ENCODE data around the gene SNF8. TPM values are rescaled to one million over a fixed set of nuclear protein-coding genes. Genes with fewer than 3 reads are reported as not detected.
"Not testable (repeated sequence)": the region's sequence is repeated elsewhere in the genome, so short reads cannot be mapped to it uniquely, and the experiment has no call there.

The SNF8 gene
- total RNA-seq, 1 donor from 2014 or later, result 168 TPM

DNA sequence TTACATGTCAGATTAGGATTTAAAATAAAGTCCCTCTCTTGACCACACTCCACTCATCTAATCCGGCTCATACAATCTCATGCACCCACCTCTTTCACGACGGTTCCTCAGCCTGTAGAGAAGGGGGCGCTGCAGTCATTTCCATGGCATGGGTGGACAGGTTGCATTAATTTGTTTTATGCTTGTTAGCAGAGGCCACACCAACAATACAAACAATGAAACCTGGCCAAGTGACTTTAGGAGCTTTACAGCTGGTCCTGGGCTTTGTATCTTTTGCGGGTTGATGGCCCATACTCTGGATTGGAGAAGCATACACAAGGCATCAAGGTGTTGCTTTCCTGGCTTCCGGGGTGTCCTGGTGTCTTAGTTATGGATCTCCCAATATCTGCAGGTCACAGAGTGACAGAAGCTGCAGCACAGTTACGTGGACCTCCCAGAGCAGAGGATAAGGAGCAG, 9.7 kb upstream of the SNF8 start:
- Histone ChIP-seq H3K27me3 (ENCODE audit: insufficient read depth, low read length) (no peaks in the 10 kb centered on the region), H4K20me1 (ENCODE audit: insufficient read depth, low read length) (no peaks in the 10 kb centered on the region), H3K27ac (ENCODE audit: low read depth, low read length) (no peak overlapping the region), H3K9ac (ENCODE audit: low read length) (no peak overlapping the region), H3K79me2 (ENCODE audit: insufficient read depth, low read length) (no peaks in the 10 kb centered on the region), H3K9me3 (ENCODE audit: insufficient read depth, low read depth, low read length) (no peaks in the 10 kb centered on the region), H3K4me2 (ENCODE audit: low read length) (no peak overlapping the region), H3K4me3 (ENCODE audit: insufficient read depth, low read depth, low read length) (no peak overlapping the region), H2AFZ (ENCODE audit: low read depth, low read length) (no peak overlapping the region), H3K36me3 (ENCODE audit: insufficient read depth, low read length) (no peaks in the 10 kb centered on the region), H3K4me1 (ENCODE audit: insufficient read depth, low read length) (no peaks in the 10 kb centered on the region)
- DNase-seq (ENCODE audit: low read depth) (no peak), FAIRE-seq (no peak)
- H3K4me1 Mint-ChIP-seq (ENCODE audit: low read depth, unreplicated experiment), result peaks cover 4% of the 10 kb centered on the region
- H3K9me3 Mint-ChIP-seq (ENCODE audit: unreplicated experiment), result no peaks in the 10 kb centered on the region
- H3K27ac Mint-ChIP-seq (ENCODE audit: unreplicated experiment), result no peak overlapping the region
- no peaks in the 10 kb centered on the region for H3K27me3 Mint-ChIP-seq (ENCODE audit: low read depth, unreplicated experiment)
- no peak for TF ChIP-seq EZH2 (IDR thresholded peaks at IDR 0.05; ENCODE audit: insufficient read depth, low read length)
- TF ChIP-seq, protein P1, sequence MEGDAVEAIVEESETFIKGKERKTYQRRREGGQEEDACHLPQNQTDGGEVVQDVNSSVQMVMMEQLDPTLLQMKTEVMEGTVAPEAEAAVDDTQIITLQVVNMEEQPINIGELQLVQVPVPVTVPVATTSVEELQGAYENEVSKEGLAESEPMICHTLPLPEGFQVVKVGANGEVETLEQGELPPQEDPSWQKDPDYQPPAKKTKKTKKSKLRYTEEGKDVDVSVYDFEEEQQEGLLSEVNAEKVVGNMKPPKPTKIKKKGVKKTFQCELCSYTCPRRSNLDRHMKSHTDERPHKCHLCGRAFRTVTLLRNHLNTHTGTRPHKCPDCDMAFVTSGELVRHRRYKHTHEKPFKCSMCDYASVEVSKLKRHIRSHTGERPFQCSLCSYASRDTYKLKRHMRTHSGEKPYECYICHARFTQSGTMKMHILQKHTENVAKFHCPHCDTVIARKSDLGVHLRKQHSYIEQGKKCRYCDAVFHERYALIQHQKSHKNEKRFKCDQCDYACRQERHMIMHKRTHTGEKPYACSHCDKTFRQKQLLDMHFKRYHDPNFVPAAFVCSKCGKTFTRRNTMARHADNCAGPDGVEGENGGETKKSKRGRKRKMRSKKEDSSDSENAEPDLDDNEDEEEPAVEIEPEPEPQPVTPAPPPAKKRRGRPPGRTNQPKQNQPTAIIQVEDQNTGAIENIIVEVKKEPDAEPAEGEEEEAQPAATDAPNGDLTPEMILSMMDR (IDR thresholded peaks at IDR 0.05; ENCODE audit: insufficient read depth, low read depth, low read length), result peak; percentile 45
- H3K4me3 Mint-ChIP-seq (ENCODE audit: unreplicated experiment), result no peak overlapping the region
- H3K36me3 Mint-ChIP-seq (ENCODE audit: low read depth, unreplicated experiment), result no peaks in the 10 kb centered on the region

DNA sequence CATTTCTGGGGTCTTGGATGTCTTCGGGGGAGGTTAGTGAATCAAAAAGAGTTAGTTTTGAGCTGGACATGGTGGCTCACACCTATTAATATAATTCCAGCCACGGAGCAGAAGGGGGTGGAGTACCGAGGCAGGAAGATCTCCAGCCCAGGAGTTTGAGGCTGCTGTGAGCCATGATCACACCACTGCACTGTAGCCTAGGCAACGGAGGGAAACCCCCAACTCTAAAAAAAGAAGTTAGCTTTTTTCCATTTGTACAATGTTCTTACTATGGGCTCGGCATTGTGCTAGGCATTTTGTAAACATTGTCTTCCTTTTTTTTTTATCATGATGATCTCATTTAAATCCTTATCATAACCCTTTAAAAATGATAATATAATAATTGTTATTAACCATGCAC, 8.3 kb upstream of the SNF8 start:
- Mint-ChIP-seq H3K27ac (ENCODE audit: unreplicated experiment) (peak overlapping the region; percentile 1), H3K27me3 (ENCODE audit: low read depth, unreplicated experiment) (no peaks in the 10 kb centered on the region), H3K9me3 (ENCODE audit: unreplicated experiment) (no peaks in the 10 kb centered on the region), H3K36me3 (ENCODE audit: low read depth, unreplicated experiment) (no peaks in the 10 kb centered on the region), H3K4me1 (ENCODE audit: low read depth, unreplicated experiment) (peaks cover 4% of the 10 kb centered on the region), H3K4me3 (ENCODE audit: unreplicated experiment) (no peak overlapping the region)
- Histone ChIP-seq H3K36me3 (ENCODE audit: insufficient read depth, low read length) (no peaks in the 10 kb centered on the region), H3K27me3 (ENCODE audit: insufficient read depth, low read length) (no peaks in the 10 kb centered on the region), H3K4me2 (ENCODE audit: low read length) (peak overlapping the region; percentile 30), H3K9me3 (ENCODE audit: insufficient read depth, low read depth, low read length) (no peaks in the 10 kb centered on the region), H3K27ac (ENCODE audit: low read depth, low read length) (no peak overlapping the region), H3K9ac (ENCODE audit: low read length) (no peak overlapping the region), H3K4me1 (ENCODE audit: insufficient read depth, low read length) (no peaks in the 10 kb centered on the region), H2AFZ (ENCODE audit: low read depth, low read length) (peak overlapping the region; percentile 18), H3K79me2 (ENCODE audit: insufficient read depth, low read length) (no peaks in the 10 kb centered on the region), H4K20me1 (ENCODE audit: insufficient read depth, low read length) (no peaks in the 10 kb centered on the region), H3K4me3 (ENCODE audit: insufficient read depth, low read depth, low read length) (no peak overlapping the region)
- FAIRE-seq, result no peak
- TF ChIP-seq, protein P1 (IDR thresholded peaks at IDR 0.05; ENCODE audit: insufficient read depth, low read depth, low read length), result no peak
- no peak for TF ChIP-seq EZH2 (IDR thresholded peaks at IDR 0.05; ENCODE audit: insufficient read depth, low read length)
- no peak for DNase-seq (ENCODE audit: low read depth)

DNA sequence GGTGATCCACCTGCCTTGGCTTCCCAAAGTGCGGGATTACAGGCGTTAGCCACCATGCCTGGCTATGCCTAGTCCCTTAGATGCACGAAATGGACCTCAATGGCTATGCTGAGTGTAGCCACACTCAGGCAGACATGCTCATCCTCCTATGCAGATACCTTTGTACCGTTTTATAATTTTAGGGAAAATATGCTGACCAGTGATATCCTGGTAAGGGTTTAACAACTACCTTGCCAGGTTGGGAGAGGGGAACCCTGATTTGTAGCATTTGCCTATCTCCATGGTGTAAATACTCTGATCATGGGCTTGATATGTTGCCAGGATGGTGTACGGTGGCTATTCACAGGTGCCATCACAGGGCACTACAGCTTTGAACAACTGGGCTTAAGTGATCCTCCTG, 6.9 kb upstream of the SNF8 start:
- Histone ChIP-seq H3K9ac (ENCODE audit: low read length) (no peak overlapping the region), H3K4me1 (ENCODE audit: insufficient read depth, low read length) (no peaks in the 10 kb centered on the region), H4K20me1 (ENCODE audit: insufficient read depth, low read length) (no peaks in the 10 kb centered on the region), H2AFZ (ENCODE audit: low read depth, low read length) (no peak overlapping the region), H3K79me2 (ENCODE audit: insufficient read depth, low read length) (no peaks in the 10 kb centered on the region), H3K27me3 (ENCODE audit: insufficient read depth, low read length) (no peaks in the 10 kb centered on the region), H3K4me2 (ENCODE audit: low read length) (no peak overlapping the region), H3K27ac (ENCODE audit: low read depth, low read length) (no peak overlapping the region), H3K9me3 (ENCODE audit: insufficient read depth, low read depth, low read length) (no peaks in the 10 kb centered on the region), H3K4me3 (ENCODE audit: insufficient read depth, low read depth, low read length) (no peak overlapping the region), H3K36me3 (ENCODE audit: insufficient read depth, low read length) (no peaks in the 10 kb centered on the region)
- Mint-ChIP-seq H3K27me3 (ENCODE audit: low read depth, unreplicated experiment) (no peaks in the 10 kb centered on the region), H3K4me1 (ENCODE audit: low read depth, unreplicated experiment) (peaks cover 4% of the 10 kb centered on the region), H3K27ac (ENCODE audit: unreplicated experiment) (no peak overlapping the region), H3K9me3 (ENCODE audit: unreplicated experiment) (no peaks in the 10 kb centered on the region), H3K36me3 (ENCODE audit: low read depth, unreplicated experiment) (no peaks in the 10 kb centered on the region), H3K4me3 (ENCODE audit: unreplicated experiment) (no peak overlapping the region)
- DNase-seq (ENCODE audit: low read depth), result no peak
- no peak for TF ChIP-seq EZH2 (IDR thresholded peaks at IDR 0.05; ENCODE audit: insufficient read depth, low read length)
- FAIRE-seq, result no peak

DNA sequence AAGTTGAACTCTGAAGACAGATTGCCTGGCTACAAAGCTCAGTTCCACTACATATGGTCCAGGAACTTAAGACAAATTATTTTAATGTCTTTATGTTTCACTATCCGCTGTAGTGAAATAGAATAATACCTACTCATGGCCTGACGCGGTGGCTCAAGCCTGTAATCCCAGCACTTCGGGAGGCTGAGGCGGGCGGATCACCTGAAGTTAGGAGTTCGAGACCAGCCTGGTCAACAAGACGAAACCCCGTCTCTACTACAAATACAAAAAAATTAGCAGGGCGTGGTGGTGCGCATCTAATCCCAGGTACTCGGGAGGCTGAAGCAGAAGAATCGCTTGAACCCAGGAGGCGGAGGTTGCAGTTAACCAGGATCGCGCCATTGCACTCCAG, 614 bp upstream of the SNF8 start:
- Histone ChIP-seq H3K4me1 (ENCODE audit: insufficient read depth, low read length) (peaks cover 13% of the 10 kb centered on the region), H3K79me2 (ENCODE audit: insufficient read depth, low read length) (peaks cover 39% of the 10 kb centered on the region), H3K4me3 (ENCODE audit: insufficient read depth, low read depth, low read length) (peak overlapping the region; percentile 91), H2AFZ (ENCODE audit: low read depth, low read length) (peak overlapping the region; percentile 87), H3K9ac (ENCODE audit: low read length) (peak overlapping the region; percentile 96), H3K4me2 (ENCODE audit: low read length) (peak overlapping the region; percentile 89), H3K27ac (ENCODE audit: low read depth, low read length) (peak overlapping the region; percentile 80)
- not testable (repeated sequence) for FAIRE-seq; H3K27me3 Mint-ChIP-seq (ENCODE audit: low read depth, unreplicated experiment); H3K27me3 ChIP-seq (ENCODE audit: insufficient read depth, low read length); H4K20me1 ChIP-seq (ENCODE audit: insufficient read depth, low read length); H3K36me3 Mint-ChIP-seq (ENCODE audit: low read depth, unreplicated experiment); H3K9me3 ChIP-seq (ENCODE audit: insufficient read depth, low read depth, low read length); DNase-seq (ENCODE audit: low read depth); H3K9me3 Mint-ChIP-seq (ENCODE audit: unreplicated experiment); H3K36me3 ChIP-seq (ENCODE audit: insufficient read depth, low read length)
- Mint-ChIP-seq H3K4me3 (ENCODE audit: unreplicated experiment) (peak overlapping the region; percentile 98), H3K27ac (ENCODE audit: unreplicated experiment) (peak overlapping the region; percentile 96), H3K4me1 (ENCODE audit: low read depth, unreplicated experiment) (peaks cover 12% of the 10 kb centered on the region)
